ENCODE results near the gene FRMD3. TPM values are rescaled to one million over a fixed set of nuclear protein-coding genes. Genes with fewer than 3 reads are reported as not detected.

FRMD3 gene
- total RNA-seq, 1 experiment from 2014 or later = 0.55 TPM

DNA sequence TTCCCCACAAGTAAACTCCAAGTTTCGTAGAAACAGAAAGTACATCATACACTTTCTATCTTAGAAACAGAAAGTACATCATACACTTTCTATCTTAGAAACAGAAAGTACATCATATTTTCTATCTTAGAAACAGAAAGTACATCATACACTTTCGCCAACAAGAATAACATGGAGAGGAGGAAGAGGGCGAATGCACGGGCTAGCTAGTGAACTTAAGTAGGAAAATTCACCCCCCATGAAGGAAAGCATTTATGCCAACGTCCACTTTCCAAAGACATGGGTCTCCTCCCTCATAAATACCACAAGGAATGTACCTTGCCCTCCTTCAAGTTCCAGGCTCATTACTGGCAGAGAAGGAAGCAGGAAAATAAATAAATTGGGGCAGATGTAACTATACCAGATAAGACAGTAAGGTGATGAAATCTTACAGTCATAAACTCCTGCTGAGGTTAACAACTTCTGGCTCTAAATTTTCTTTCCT, 64.7 kb downstream of the FRMD3 start:
- WGBS (ENCODE audit: extremely low coverage, insufficient read length, low lambda C conversion rate) = no CpG with 5 or more reads among the region's 5 CpGs
- Mint-ChIP-seq H3K4me3 (no peak overlapping the region), H3K4me1 (peaks cover 18 to 19% of the 10 kb centered on the region in 2 experiments), H3K9me3 (peaks cover 4 to 8% of the 10 kb centered on the region in 2 experiments), H3K27ac (no peak overlapping the region), H3K27me3 (ENCODE audit: low read depth) (no peaks in the 10 kb centered on the region; the same call in 1 of the 2 replicates), H3K36me3 (ENCODE audit: insufficient read depth in 1 of 3, low read depth in 3 of 3) (peaks cover 0 to 4% (median 0%) of the 10 kb centered on the region in 3 experiments; a peak in 4 of 7 replicates)
- Histone ChIP-seq H4K91ac (ENCODE audit: insufficient read length, low read depth, low read length) (no peak overlapping the region), H3K4me1 (ENCODE audit: insufficient read depth, low read length) (peaks cover 2% of the 10 kb centered on the region; the same call in 1 of the 2 replicates), H3K23me2 (ENCODE audit: insufficient read length, low read depth, low read length, poor library complexity, severe bottlenecking) (no peaks in the 10 kb centered on the region), H3K79me2 (ENCODE audit: insufficient read depth, low read length) (no peaks in the 10 kb centered on the region), H2BK20ac (ENCODE audit: low read depth, low read length, poor library complexity, severe bottlenecking) (no peak overlapping the region), H4K20me1 (ENCODE audit: control insufficient read depth, insufficient read depth, insufficient read length) (no peaks in the 10 kb centered on the region), H2AK5ac (ENCODE audit: insufficient read length, low read length) (no peak overlapping the region), H4K8ac (replicated peaks; ENCODE audit: insufficient read length, low read depth, low read length) (no peak overlapping the region), H3K27me3 (ENCODE audit: insufficient read depth, low read length) (no peaks in the 10 kb centered on the region), H3K9me3 (ENCODE audit: control insufficient read depth, low read depth, low read length) (no peaks in the 10 kb centered on the region), H3K56ac (ENCODE audit: insufficient read length, low read depth, low read length) (no peak overlapping the region), H2BK5ac (ENCODE audit: insufficient read length, low read length) (no peak overlapping the region), H3K4ac (ENCODE audit: low read depth, low read length) (no peak overlapping the region), H2BK12ac (ENCODE audit: insufficient read length, low read depth, low read length) (no peak overlapping the region), H3K4me2 (ENCODE audit: insufficient read depth, insufficient read length, low read length) (no peak overlapping the region), H3T11ph (ENCODE audit: low read length) (no peak overlapping the region), H2BK15ac (ENCODE audit: low read depth, low read length) (no peak overlapping the region), H2AFZ (ENCODE audit: low read length) (no peak overlapping the region), H3K23ac (ENCODE audit: insufficient read length, low read depth, low read length) (no peak overlapping the region), H3K18ac (ENCODE audit: insufficient read length, low read depth, low read length) (no peak overlapping the region), H3K27ac (ENCODE audit: insufficient read length, low read depth, low read length) (no peak overlapping the region), H3K79me1 (ENCODE audit: insufficient read depth, low read depth, low read length, poor library complexity, severe bottlenecking) (no peaks in the 10 kb centered on the region), H2BK120ac (ENCODE audit: low read depth, low read length, poor library complexity, severe bottlenecking) (no peak overlapping the region), H4K5ac (ENCODE audit: insufficient read length, low read depth, low read length) (no peak overlapping the region), H3K14ac (ENCODE audit: insufficient read depth, low read length) (no peak overlapping the region), H3K9ac (ENCODE audit: extremely low read depth, insufficient read length, low read length) (no peak overlapping the region)
- TF ChIP-seq, protein P1, sequence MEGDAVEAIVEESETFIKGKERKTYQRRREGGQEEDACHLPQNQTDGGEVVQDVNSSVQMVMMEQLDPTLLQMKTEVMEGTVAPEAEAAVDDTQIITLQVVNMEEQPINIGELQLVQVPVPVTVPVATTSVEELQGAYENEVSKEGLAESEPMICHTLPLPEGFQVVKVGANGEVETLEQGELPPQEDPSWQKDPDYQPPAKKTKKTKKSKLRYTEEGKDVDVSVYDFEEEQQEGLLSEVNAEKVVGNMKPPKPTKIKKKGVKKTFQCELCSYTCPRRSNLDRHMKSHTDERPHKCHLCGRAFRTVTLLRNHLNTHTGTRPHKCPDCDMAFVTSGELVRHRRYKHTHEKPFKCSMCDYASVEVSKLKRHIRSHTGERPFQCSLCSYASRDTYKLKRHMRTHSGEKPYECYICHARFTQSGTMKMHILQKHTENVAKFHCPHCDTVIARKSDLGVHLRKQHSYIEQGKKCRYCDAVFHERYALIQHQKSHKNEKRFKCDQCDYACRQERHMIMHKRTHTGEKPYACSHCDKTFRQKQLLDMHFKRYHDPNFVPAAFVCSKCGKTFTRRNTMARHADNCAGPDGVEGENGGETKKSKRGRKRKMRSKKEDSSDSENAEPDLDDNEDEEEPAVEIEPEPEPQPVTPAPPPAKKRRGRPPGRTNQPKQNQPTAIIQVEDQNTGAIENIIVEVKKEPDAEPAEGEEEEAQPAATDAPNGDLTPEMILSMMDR (conservative IDR thresholded peaks at IDR 0.05) = no peak
- DNase-seq = no peak

All from H9 (cell line).